Measurements from ENCODE around the gene DNAJB2.
"Not testable (repeated sequence)": the region's sequence is repeated elsewhere in the genome, so short reads cannot be mapped to it uniquely, and the experiment has no call there.

Gene DNAJB2

GRCh38 chr2:219294356-219295351 is 15.5 kb downstream of the DNAJB2 start:
- peak; percentile 95 for DNase-seq
- in situ Hi-C loops (cut with MboI; ENCODE audit: low pct_unique_long_range_greater_than_20kb, low sequenced_read_pairs): no loop called here

DNA sequence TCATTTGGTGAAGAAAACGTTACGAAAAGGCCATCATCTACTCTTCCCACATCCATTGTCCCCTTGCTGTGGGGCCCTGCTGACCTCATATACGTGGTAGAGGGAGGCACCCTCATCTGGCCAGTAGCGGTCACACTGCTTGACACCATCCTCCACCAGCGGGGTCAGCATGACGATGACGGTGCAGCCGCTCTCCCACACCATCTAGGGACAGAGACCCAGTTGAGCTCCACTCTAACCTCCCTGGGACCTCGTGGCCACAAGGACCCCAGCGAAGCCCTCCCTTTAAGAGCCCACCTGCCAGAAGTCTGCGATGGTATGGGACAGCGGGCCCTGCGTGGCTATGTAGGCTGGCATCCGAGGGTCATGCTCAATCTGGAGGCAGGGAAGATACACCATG is 17.0 kb downstream of the DNAJB2 start:
- in situ Hi-C loops (cut with MboI; ENCODE audit: low pct_unique_long_range_greater_than_20kb, low sequenced_read_pairs): no loop called here
- no peak for DNase-seq

DNA sequence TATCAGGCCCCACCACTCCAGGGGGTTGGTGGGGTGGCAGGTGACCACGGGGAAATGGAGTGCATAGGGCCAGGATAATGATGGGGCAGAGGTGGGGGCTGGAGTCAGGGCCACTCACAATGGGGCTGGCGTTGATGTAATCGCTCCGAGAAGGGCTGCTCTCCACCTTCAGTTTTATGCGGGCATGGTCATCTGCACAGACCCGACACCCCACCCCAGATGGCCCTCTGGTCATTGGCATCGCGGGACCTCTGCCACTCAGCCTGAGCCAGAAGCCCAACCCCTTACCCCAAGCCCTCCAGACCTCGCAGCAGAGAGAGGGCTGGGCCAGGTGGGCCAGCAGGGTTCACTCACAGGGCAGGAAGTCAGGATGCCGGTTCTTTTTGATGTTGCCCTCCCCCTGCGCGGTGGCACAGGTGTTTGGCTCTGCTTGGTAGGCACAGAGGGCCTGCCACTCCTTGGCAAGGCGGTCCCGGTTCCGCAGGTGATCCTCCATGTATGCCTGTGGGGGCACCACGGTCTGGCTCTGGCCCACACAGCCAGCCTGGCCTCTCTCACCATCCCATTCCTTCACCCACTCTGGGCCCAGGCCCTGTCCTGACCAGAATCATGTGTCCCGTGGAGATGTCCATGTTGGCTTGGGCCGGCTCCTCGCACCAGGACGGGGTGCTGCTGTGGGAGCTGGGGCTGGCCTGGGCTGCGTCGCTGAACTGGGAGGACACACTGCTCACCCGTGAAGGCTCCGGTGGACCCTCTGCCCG is 17.6 kb downstream of the DNAJB2 start:
- in situ Hi-C loops (cut with MboI; ENCODE audit: low pct_unique_long_range_greater_than_20kb, low sequenced_read_pairs): no loop called here
- no peak for DNase-seq

- in situ Hi-C loops (cut with MboI; ENCODE audit: low pct_unique_long_range_greater_than_20kb, low sequenced_read_pairs): no loop called here
These were observed 18.7 kb downstream of the DNAJB2 start for GRCh38 chr2:219297766-219298456.

GRCh38 chr2:219298759-219299371 is 19.7 kb downstream of the DNAJB2 start:
- peak; percentile 89 for DNase-seq

More at GRCh38 chr2:219297766-219298456, 18.7 kb downstream of the DNAJB2 start:
- no peak for DNase-seq

GRCh38 chr2:219299372-219299760 is 20.2 kb downstream of the DNAJB2 start:
- in situ Hi-C loops (cut with MboI; ENCODE audit: low pct_unique_long_range_greater_than_20kb, low sequenced_read_pairs): no loop called here
- no peak for DNase-seq

More at GRCh38 chr2:219298759-219299371, 19.7 kb downstream of the DNAJB2 start:
- in situ Hi-C loops (cut with MboI; ENCODE audit: low pct_unique_long_range_greater_than_20kb, low sequenced_read_pairs): no loop called here

DNA sequence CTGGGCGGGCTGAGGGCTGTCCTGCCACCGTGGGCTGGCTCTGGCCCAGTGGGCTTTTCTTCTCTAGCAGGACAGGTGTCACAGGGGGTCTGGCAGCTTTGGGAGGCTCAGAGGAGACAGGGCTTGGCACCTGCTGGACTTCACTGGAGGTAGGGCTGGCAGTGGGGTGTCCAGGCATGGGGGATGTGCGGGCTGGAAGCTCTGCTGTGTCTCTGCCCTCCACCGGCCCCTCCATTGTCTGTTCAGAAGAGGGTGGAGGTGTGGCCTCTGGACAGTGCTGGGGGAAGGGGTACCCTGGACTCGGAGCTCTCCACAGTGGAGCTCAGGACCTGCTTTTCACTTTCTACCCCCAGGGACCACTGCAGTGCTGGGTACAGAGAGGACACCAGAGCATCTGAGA is 20.9 kb downstream of the DNAJB2 start:
- in situ Hi-C loops (cut with MboI; ENCODE audit: low pct_unique_long_range_greater_than_20kb, low sequenced_read_pairs): no loop called here
- no peak for DNase-seq

DNA sequence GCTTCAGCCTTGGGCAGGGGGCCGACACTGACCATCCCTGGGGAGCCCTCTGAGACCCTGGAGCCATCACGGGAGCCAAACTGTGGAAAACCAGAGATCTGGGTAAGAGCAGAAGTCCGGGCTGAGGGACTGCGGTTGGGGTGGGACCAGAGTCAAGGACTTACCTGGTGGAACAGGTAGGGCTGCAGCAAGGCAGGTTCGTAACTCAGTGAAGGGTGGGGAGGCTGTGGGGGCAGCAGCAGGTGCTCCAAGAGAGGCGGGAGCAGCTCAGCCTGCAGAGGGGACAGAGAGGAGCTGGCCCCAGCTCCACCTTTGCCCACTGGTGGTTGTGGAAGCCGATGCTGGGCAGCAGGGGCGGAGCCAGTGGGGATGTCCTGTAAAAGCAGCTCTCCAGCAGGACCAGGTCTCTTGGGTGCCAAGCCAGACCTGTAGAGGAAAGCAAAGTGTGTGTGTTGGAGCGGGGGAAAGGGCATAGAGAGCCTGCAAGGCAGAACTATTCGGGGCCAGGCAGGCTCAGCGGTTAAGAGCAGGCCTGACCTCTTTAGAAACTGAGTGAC is 23.3 kb downstream of the DNAJB2 start:
- DNase-seq: no peak
- in situ Hi-C loops (cut with MboI; ENCODE audit: low pct_unique_long_range_greater_than_20kb, low sequenced_read_pairs): no loop called here

DNA sequence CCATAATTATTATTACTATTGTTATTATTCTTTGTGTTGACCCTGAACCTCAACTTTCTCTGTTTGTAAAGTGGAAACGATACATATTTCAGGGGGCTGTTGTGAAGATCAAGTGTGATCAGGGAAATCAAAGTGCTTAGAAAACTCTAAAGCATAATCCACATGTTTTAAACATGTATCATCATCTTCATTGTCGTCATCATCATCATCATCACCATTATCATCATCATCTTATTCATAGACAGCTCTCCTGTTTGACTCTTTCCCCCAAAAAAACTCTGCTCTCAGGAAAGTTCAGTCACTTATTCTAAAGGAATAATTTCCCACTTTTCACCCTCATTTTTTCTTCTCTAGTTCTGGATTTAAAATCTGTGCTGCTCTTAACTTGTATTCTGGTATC is 25.1 kb downstream of the DNAJB2 start:
- DNase-seq: no peak
- in situ Hi-C loops (cut with MboI; ENCODE audit: low pct_unique_long_range_greater_than_20kb, low sequenced_read_pairs): no loop called here

DNA sequence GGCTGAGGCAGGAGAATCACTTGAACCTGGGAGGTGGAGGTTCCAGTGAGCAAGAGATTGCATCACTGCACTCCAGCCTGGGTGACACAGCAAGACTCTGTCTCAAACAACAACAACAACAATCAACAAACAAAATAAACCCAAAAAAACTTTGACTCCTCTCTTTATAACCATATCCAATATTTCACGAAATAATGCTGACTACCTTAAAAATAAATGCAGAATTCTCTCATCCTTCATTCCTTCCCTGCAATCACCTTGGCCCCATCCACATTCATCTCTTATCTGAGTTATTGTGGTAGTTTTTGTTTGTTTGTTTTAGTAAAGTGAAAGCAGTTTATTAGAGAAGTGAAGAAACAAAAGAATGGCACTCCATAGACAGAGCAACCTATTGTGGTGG is 26.9 kb downstream of the DNAJB2 start:
- in situ Hi-C loops (cut with MboI; ENCODE audit: low pct_unique_long_range_greater_than_20kb, low sequenced_read_pairs): no loop called here
- no peak for DNase-seq

GRCh38 chr2:219308142-219309101 is 29.3 kb downstream of the DNAJB2 start:
- peak; percentile 64 for DNase-seq
- in situ Hi-C loops (cut with MboI; ENCODE audit: low pct_unique_long_range_greater_than_20kb, low sequenced_read_pairs): no loop called here

DNA sequence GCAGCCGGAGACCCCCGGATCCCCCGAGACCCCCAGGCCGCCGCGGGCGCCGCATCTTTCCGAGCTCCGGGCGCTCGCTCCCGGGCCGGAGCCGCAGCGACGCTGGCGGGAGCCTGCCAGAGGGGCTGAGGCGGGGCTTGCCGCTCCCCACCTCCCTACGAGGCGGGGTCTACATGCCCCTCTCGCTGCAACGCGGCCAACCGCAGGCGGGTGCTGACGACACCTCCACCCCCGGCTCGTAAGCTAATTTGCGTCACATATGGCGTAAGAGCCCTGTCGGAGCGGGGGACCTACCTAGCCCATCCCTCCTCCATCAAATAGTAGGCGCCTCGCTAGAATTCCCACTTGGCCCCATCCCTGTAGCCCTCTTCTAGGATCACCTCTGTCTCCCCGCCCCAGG is 30.1 kb downstream of the DNAJB2 start, which contains the start of gene PTPRN:
PTPRN (minus strand) TSS at position 124 of the 400 bp plus-strand sequence; CDS start at position 55, 69 bp downstream.
- in situ Hi-C loops (cut with MboI; ENCODE audit: low pct_unique_long_range_greater_than_20kb, low sequenced_read_pairs): no loop called here
- DNase-seq: no peak

DNA sequence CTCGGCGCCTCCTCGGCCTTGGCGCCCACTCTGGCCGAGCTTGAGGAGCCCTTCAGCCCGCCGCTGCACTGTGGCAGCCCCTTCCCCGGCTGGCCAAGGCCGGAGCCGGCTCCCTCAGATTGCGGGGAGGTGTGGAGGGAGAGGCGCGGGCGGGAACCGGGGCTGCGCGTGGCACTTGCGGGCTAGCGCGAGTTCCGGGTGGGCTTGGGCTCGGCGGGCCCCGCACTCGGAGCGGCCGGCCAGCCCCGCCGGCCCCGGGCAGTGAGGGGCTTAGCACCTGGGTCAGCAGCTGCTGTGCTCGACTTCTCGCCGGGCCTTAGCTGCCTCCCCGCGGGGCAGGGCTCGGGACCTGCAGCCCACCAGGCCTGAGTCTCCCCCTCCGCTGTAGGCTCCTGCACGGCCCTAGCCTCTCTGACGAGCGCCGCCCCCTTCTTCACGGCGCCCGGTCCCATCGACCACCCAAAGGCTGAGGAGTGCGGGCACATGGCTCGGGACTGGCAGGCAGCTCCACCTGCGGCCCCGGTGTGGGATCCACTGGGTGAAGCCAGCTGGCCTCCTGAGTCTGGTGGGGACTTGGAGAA is 33.6 kb downstream of the DNAJB2 start:
- in situ Hi-C loops (cut with MboI; ENCODE audit: low pct_unique_long_range_greater_than_20kb, low sequenced_read_pairs); DNase-seq: not testable (repeated sequence)

GRCh38 chr2:219314804-219315468 is 35.8 kb downstream of the DNAJB2 start:
- no peak for DNase-seq
- in situ Hi-C loops (cut with MboI; ENCODE audit: low pct_unique_long_range_greater_than_20kb, low sequenced_read_pairs): no loop called here

DNA sequence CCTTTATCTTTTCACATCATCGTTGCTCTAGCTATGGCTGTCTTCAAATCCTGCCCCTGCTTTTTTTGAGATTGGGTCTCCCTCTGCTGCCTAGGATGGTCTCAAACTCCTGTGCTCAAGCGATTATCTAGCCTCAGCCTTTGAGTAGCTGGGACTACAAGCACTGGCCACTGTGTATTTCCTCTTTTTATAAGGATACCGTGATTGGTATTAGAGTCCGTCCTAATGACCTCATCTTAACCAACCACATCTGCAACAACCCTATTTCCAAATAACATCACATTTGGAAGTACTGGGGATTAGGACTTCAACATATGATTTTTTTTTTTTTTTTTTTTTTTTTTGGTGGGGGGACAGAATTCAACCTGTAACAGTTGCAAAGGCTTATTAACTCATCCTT is 44.3 kb downstream of the DNAJB2 start:
- in situ Hi-C loops (cut with MboI; ENCODE audit: low pct_unique_long_range_greater_than_20kb, low sequenced_read_pairs): no loop called here
- DNase-seq: no peak

GRCh38 chr2:219325136-219325535 is 46.0 kb downstream of the DNAJB2 start:
- no peak for DNase-seq
- in situ Hi-C loops (cut with MboI; ENCODE audit: low pct_unique_long_range_greater_than_20kb, low sequenced_read_pairs): no loop called here

All from KBM-7 (cell line).